Gastrocnemius medialis (tissue), 4 donors: ENCODE data around the gene LOX.

ENCODE experiments used
- CTCF ChIP-seq, 5 experiments: fragments of 450-650 bp in 3 of 5; fragments of 200-600 bp in 2 of 5; sonication (generic) in 2 of 5; IDR thresholded peaks in 4 of 5; conservative IDR thresholded peaks in 1 of 5; 1 replicate in 4 of 5; 2 replicates in 1 of 5; pipeline ENCODE4 v1.5.1; 2016 to 2019; ENCODE audit warnings: antibody characterized with exemption in 5 of 5, mild to moderate bottlenecking in 3 of 5, moderate library complexity in 3 of 5
- POLR2A ChIP-seq, 2 donors: fragments of 450-650 bp; IDR thresholded peaks; one replicate each; pipeline ENCODE4 v1.6.1; 2017; ENCODE audit warnings: antibody characterized with exemption in 2 of 2, mild to moderate bottlenecking in 2 of 2, moderate library complexity in 2 of 2

GRCh38 chr5:122118356-122118948, 40.4 kb upstream of the LOX start:
- no peak for TF ChIP-seq CTCF (IDR thresholded peaks at IDR 0.05 in 4 of 5, conservative IDR thresholded peaks at IDR 0.05 in 1 of 5)
- no peak for TF ChIP-seq POLR2A (IDR thresholded peaks at IDR 0.05)
